GM18499 (cell line): Measurements from ENCODE around the gene DDHD1.
"Not testable (repeated sequence)": the region's sequence is repeated elsewhere in the genome, so short reads cannot be mapped to it uniquely, and the experiment has no call there.

Experiments used
- ATAC-seq: cut with Tn5 transposase; IDR thresholded peaks from one replicate; pipeline ENCODE4 v1.9.1; 2021; ENCODE audit warnings: moderate number of reproducible peaks; ENCODE audit not compliant: insufficient read depth, unreplicated experiment

DDHD1 gene

GRCh38 chr14:53109105-53110041 lies 43.8 kb downstream of the DDHD1 start:
- ATAC-seq: peak; percentile 77

DNA sequence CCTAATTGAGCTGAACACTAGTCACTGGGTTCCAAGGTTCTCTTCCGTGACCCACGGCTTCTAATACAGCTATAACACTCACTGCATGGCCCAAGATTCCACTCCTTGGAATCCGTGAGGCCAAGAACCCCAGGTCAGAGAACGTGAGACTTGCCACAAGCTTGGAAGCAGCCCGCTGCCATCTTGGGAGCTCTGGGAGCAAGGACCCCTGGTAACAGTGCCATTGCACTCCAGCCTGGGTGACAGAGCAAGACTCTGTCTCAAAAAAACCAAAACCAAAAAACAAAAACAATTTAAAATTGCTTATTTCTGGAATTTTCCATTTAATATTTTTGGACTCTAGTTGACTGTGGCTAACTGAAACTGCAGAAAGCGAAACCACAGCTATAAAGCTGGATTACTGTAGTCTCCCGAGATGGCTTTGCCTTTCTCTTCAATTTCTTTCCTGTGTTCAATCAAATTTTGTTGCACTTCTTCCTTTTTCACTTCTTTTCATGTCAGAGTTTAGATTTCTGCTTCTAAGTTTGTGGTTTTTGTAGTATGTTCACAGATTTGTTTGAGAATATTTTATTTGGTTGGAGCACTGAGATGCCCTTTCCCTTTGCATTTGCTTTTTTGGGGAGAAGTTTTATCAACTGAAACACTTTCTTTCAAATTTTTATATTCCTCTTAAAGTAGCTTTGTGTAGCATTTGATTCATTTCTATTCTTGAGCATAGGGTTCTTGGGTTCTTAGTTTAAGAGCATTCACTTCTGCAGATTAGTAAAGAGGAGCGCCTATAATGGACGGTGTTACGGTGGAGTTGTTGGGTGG lies 44.6 kb downstream of the DDHD1 start:
- peak; percentile 5 for ATAC-seq

DNA sequence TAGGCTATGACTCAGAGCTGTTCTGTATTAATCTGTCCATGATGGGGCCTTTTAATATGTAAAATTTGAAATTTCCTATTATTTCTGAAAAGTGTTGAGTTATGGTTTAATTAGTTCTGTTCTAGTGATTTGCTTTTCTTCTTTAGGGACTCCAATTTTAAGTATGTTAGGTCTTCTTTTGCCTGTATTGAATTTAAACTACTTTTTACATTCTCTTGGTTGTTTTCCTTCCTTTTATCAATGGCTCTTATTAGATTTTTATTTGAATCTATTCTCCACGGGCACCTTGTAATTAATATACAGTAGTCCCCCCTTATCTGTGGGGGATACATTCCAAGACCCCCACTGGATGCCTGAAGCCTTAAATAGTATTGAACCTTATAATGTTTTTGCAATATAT lies 46.4 kb downstream of the DDHD1 start:
- no peak for ATAC-seq

GRCh38 chr14:53103636-53104340 lies 49.3 kb downstream of the DDHD1 start:
- ATAC-seq: no peak

- no peak for ATAC-seq
Measured at GRCh38 chr14:53093206-53093605, 59.9 kb downstream of the DDHD1 start.

DNA sequence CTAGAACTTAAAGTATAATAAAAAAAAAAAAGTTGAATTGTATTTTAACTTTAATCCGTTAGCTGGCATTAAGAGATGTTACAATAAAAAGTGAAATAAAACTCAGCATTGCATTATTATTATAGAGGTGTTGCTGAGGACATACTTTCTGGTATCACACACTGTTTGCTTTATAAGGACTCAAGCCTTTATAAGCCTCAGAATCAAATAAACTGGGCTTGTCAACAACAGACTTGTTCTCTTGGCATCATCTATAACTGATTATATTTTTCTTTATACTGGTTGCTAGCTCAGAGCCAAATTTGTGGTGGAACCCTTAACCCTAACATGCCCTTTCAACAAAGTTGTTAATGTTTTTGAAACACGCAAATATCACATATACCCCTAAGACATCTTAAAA lies 62.3 kb downstream of the DDHD1 start:
- no peak for ATAC-seq

DNA sequence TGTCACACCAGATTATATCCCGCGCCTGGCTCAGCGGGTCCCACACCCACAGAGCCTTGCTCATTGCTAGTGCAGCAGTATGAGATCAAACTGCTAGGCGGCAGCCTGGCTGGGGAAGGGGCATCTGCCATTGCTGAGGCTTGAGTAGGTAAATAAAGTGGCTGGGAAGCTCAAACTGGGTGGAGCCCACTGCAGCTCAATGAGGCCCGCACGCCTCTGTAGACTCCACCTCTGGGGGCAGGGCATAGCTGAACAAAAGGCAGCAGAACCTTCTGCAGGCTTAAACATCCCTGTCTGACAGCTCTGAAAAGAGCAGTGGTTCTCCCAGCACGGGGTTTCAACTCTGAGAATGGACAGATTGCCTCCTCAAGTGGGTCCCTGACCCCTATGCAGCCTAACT lies 68.2 kb downstream of the DDHD1 start:
- ATAC-seq: not testable (repeated sequence)

DNA sequence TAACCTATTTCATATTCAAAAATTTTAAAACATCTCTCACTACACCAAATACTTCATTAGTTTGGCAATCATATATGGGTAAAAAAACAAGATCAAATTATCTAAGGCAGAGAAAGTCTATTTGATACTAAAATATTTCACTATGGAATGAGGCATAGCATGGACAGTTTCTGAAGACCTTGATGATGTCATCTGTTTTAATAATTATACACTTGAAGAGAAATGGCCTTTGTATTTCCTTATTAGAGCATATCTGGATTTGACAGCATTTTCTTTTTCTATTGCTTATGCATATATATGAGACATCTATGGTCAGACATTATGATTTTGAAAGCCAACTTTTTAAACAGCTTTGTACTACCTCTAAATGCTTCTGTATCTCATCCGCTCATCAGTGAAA lies 88.6 kb downstream of the DDHD1 start:
- ATAC-seq: no peak

GRCh38 chr14:53062856-53063255 lies 90.3 kb downstream of the DDHD1 start:
- ATAC-seq: no peak

DNA sequence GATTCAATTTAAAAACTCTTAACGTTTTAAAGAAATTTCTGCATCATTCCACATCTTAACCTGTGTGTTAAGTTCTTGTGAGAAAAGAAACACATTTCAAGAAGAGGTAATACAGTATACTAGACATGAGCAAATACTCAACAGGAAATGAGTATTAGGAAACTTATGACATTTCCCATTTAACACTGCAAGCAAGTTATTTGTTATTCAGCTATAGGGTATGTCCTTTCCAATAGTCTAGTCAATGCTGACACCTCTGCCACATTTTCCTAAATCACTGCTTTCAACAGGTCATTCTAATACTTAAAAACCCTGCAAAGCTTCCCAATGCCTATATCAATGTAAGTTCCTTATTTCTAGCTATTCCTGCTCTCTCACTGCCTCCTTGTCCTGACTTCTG lies 93.1 kb downstream of the DDHD1 start:
- ATAC-seq: no peak

GRCh38 chr14:53055003-53055402 lies 98.1 kb downstream of the DDHD1 start:
- ATAC-seq: no peak

GRCh38 chr14:53054457-53054856 lies 98.7 kb downstream of the DDHD1 start:
- no peak for ATAC-seq

DNA sequence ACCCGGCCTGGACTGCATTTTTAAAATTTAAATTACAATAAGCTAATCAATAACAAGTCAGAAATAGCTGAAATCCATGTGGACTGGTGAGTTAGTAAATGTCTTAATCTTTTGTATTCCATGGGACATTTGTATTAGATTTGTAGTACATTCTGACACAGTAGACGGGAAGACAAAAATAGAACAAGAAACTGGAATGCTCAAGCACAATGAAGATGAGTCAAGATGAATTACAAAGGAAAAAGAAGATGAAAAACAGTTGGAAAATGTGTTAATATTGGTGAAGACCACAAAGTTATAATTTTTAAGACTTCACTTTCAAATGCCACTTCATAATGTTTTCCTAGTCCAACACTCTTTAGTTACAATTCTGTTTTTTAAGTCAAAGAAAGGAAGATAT lies 104.5 kb downstream of the DDHD1 start:
- no peak for ATAC-seq

DNA sequence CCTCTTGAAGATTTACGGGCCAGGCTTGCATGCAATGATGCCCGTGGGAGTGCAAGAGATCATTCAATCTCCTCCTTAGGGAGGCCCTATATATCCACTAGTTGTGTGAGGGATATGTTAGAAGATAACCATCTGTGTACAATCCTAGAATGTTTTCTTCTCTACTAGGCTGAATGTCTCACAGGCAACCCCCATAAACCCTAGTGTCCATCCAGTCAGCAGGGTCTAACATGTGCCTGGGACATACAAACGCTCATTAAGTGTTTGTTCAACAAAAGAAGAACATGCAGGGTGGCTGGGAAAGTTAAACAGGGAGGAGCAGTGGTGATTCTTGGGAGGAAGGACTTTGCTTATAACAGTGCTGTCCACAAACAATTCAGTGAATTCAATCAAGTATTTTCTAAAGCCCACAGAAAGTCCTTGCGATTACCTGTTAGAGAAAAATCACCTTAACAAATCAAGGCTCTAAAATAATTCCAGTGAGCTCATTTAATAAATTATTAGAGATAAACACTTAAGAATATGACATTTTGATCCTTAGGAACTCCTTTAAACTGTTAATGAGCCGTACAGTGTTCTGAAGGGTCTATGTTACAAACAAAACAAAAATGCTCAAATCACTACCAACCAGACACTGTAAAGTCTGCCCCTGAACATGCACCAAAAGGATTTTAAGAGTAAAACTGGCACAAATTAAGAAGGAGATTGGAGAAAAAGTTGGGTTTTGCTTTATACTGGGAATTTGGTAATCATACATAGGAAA lies 105.6 kb downstream of the DDHD1 start:
- ATAC-seq: no peak

- ATAC-seq: no peak
Measured at GRCh38 chr14:53044486-53044885, 108.6 kb downstream of the DDHD1 start.

DNA sequence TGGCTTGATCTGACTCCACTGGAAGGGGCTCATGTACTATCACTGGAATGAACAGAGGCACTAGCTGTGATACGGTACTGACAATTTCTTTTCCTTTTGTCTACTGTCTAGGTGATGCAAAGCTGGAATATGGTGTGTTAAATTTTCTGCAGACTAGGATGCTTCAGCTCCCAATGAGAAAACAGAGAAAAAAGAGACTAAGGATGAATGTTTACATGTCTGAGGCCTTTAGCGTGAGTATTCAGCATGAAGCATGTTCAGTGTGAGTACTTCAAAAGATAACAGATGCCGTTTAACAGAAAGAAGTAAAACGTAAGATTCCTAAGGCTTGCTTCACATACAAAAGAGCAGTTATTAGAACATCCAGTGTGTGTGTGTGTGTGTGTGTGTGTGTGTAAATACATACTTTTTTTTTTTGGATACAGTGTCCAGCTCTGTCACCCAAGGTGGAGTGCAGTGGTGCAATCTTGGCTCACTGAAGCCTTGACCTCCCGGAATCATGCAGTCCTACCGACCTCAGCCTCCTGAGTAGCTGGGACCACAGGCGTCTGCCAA lies 110.0 kb downstream of the DDHD1 start:
- ATAC-seq: no peak

GRCh38 chr14:53042480-53042879 lies 110.6 kb downstream of the DDHD1 start:
- ATAC-seq: no peak

GRCh38 chr14:53041067-53041466 lies 112.1 kb downstream of the DDHD1 start:
- no peak for ATAC-seq

GRCh38 chr14:53038629-53039028 lies 114.5 kb downstream of the DDHD1 start:
- ATAC-seq: no peak

DNA sequence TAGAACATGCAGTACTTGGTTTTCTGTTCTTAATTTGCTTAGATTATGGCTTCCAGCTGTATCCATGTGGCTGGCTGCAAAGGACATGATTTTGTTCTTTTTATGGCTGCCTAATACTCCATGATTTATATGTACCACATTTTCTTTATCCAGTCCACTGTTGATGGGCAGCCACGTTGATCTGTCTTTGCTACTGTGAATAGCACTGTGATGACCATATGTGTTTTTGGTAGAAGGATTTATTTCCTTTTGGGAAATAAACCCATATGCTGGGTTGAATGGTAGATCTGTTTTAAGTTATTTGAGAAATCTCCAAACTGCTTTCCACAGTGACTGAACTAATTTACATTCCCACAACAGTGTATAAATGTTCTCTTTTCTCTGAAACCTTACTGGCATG lies 116.1 kb downstream of the DDHD1 start:
- no peak for ATAC-seq
